Cardiac muscle cell (in vitro differentiated cells and primary cell): ENCODE data around the gene CXXC4. TPM values are rescaled to one million over a fixed set of nuclear protein-coding genes. Genes with fewer than 3 reads are reported as not detected.

Source experiments
- DNase-seq, 2 donors: peaks; one replicate each; pipeline versions ENCODE4 v3.0.0 to v3.0.0-alpha.2; 2010 to 2017; ENCODE audit warnings: low read depth in 1 of 2, low spot score in 1 of 2
- H3K27ac ChIP-seq: fragments of 200-600 bp; sonication (generic); 2 replicates; pipeline ENCODE4 v1.5.1; 2016
- H3K27me3 ChIP-seq: fragments of 200-600 bp; sonication (generic); 2 replicates; pipeline ENCODE4 v1.6.0; 2016; ENCODE audit warnings: control low read depth
- H3K36me3 ChIP-seq: fragments of 200-600 bp; sonication (generic); 2 replicates; pipeline ENCODE4 v1.5.1; 2016; ENCODE audit warnings: control low read depth
- H3K4me1 ChIP-seq: fragments of 200-600 bp; sonication (generic); 2 replicates; pipeline ENCODE4 v1.8.1; 2017; ENCODE audit warnings: low read depth, mild to moderate bottlenecking, mixed run types
- H3K4me3 ChIP-seq: fragments of 200-600 bp; sonication (generic); 2 replicates; pipeline ENCODE4 v1.5.1; 2016; ENCODE audit warnings: mild to moderate bottlenecking
- H3K9me3 ChIP-seq: fragments of 200-600 bp; sonication (generic); 2 replicates; pipeline ENCODE4 v1.5.1; 2017; ENCODE audit warnings: low read depth, mild to moderate bottlenecking, control low read depth
- polyA plus RNA-seq: library from polyadenylated mRNA; unstranded; fragments of >200 nt; fragmentation: Nextera tagmentation; extraction: Ambion mirVana; gene quantifications from 2 replicates; pipeline ENCODE4 v1.2.1, GENCODE V29; 2016
- total RNA-seq: library from RNA; depleted of rRNA; stranded (reverse); fragments of >200 nt; gene quantifications from 2 replicates; pipeline ENCODE4 v1.2.3, GENCODE V29; 2016
- TF ChIP-seq, protein P1 (sequence below): IDR thresholded peaks from 2 replicates; pipeline ENCODE4 v1.5.1; 2012; ENCODE audit warnings: low read depth, mild to moderate bottlenecking, low read length

Gene CXXC4
- total and polyA plus RNA-seq, 2 experiments from 2014 or later, result 10.6 to 20.2 TPM

DNA sequence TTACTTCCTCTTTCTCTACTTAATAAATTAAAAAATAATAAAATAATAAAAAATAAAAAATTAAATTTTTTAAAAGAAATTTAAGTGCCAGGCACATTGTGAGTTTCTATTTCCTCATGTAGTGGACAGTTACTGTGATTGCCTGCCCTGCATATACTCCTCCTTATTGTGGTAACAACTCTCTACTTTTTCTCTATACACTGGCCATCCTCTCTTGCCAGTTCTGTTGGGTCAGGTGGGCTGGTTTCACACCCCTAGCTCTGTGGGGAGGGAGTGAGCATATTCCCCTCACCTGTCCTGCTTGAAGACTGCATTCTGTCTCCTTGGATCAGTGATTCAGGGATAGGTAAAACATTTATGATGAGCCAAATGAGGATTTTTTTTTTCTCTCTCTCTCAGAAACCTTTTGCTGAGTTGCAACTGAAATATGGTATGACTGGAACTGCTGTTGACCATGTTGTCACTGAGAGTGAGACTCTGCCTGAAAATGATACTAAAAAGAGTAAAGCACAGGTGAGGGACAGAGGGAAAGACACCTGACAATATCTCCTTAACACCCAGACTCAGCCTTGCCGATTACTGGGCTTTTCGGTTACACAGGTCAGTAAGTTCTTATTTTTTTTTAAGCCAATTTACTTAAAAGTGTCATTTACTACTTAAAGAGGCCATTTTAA lies 37.2 kb downstream of the CXXC4 start:
- Histone ChIP-seq H3K27me3 (no peaks in the 10 kb centered on the region), H3K4me3 (no peak overlapping the region), H3K27ac (no peak overlapping the region), H3K36me3 (no peaks in the 10 kb centered on the region), H3K4me1 (no peaks in the 10 kb centered on the region), H3K9me3 (no peaks in the 10 kb centered on the region)
- DNase-seq, result no peak
- TF ChIP-seq, protein P1, sequence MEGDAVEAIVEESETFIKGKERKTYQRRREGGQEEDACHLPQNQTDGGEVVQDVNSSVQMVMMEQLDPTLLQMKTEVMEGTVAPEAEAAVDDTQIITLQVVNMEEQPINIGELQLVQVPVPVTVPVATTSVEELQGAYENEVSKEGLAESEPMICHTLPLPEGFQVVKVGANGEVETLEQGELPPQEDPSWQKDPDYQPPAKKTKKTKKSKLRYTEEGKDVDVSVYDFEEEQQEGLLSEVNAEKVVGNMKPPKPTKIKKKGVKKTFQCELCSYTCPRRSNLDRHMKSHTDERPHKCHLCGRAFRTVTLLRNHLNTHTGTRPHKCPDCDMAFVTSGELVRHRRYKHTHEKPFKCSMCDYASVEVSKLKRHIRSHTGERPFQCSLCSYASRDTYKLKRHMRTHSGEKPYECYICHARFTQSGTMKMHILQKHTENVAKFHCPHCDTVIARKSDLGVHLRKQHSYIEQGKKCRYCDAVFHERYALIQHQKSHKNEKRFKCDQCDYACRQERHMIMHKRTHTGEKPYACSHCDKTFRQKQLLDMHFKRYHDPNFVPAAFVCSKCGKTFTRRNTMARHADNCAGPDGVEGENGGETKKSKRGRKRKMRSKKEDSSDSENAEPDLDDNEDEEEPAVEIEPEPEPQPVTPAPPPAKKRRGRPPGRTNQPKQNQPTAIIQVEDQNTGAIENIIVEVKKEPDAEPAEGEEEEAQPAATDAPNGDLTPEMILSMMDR, result no peak

DNA sequence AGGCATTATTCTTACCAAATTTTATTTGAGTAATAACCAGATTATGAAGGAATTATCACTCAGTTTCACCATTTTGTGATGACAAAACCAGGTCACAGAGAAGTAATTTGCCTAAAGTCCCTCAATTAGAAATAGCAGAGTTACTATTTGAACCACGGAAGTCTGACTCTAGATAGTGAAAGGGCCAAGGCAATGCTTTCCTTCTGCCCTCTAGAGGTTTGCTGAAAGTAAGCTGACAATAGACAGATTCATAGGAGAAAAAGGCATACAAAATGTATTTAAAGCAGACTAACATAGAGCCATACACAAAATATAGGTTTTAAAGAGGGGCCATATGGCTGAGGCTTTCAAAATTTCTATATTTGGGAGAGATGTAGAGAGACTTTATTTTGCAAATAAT lies 43.1 kb downstream of the CXXC4 start:
- no peaks in the 10 kb centered on the region for H3K9me3 ChIP-seq
- DNase-seq, result peak; percentile 12 to 48
- TF ChIP-seq, protein P1, result peak; percentile 41

DNA sequence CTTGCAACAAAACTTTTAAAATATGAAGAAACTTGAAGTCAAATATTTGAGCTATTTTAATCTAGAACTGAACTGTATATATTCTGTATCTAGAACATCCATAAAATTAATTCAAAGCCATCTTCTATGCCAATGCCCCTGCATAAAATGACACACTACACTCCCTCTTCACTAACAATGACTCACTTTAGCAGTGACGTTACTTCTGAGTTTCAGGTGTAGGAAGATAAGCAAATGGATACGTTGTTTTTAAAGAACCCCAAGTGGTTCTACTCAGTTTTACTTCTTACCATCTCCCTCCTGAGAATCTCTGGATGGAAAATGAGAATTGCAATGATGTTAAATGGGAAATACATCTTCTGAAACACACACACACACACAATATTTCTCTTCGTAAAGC lies 45.2 kb downstream of the CXXC4 start:
- H3K27me3 ChIP-seq, result no peaks in the 10 kb centered on the region
- no peaks in the 10 kb centered on the region for H3K4me1 ChIP-seq
- H3K27ac ChIP-seq, result no peak overlapping the region
- H3K36me3 ChIP-seq, result no peaks in the 10 kb centered on the region
- TF ChIP-seq, protein P1, result no peak
- no peak for DNase-seq
- no peaks in the 10 kb centered on the region for H3K9me3 ChIP-seq
- no peak overlapping the region for H3K4me3 ChIP-seq

More for the DNA sequence above, 43.1 kb downstream of the CXXC4 start:
- Histone ChIP-seq H3K4me1 (no peaks in the 10 kb centered on the region), H3K27ac (no peak overlapping the region), H3K27me3 (no peaks in the 10 kb centered on the region), H3K4me3 (no peak overlapping the region), H3K36me3 (no peaks in the 10 kb centered on the region)

DNA sequence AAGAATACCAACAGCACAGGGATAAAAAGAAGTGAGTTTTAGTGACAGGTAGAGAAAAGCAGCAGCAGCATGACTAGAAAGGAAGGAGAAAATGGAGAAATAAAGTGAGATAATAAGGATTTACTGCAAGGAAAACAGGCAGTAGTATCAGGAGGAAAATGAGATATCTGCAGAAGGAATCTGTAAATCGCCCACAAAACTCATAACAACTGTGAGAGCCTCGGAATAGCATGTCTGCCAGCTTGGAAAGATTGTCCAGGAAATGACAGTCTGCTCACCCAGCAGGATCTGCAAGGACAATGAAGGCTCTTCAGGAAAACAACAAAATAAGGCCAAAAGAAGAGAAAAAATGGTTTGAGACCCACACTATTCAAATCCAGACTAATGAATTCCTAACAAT lies 47.4 kb downstream of the CXXC4 start:
- H3K4me1 ChIP-seq, result no peaks in the 10 kb centered on the region
- H3K9me3 ChIP-seq, result no peaks in the 10 kb centered on the region
- DNase-seq, result no peak
- H3K4me3 ChIP-seq, result no peak overlapping the region
- H3K27me3 ChIP-seq, result no peaks in the 10 kb centered on the region
- no peaks in the 10 kb centered on the region for H3K36me3 ChIP-seq
- H3K27ac ChIP-seq, result no peak overlapping the region
- TF ChIP-seq, protein P1, result no peak

DNA sequence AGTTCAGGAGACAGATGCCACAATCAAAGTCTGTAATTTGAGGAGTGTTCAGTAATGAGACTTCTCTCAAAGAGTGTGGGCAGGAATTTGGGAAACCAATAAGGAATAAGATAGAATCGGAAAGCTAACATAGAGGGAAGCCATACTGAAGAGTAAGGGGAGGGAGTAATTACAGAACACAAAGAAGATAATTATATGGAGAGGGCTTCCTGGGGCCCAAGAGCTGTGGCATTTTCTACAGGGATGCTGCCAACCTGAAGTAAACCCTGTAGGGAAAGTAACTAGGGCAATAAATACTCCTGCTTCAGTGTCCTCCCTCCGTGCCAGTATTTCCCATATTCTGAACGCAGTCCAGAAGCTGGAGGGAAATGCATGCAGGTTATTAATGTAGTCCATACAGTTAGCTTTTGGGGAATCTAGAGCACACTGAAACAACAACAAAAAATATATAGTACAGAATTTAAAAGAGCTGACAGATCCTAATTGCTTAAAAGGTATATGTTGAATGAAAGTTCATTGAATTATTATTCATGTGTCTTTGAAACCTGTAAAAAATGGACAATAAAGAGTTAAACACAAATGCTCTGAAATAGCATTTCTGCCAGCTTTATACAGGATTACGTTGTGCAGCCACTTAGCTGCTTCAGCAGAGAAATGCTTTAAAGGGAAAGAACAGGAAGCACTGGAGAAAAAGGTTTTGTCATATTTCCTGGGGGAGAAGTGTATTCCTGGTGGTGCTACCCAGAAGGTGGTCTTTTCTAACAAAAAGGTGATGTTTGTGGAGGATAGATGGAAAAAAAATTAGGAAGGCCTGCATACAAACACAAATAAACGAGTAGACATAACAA lies 48.0 kb downstream of the CXXC4 start:
- TF ChIP-seq, protein P1, result no peak
- H3K27ac ChIP-seq, result no peak overlapping the region
- DNase-seq, result no peak
- no peaks in the 10 kb centered on the region for H3K4me1 ChIP-seq
- H3K9me3 ChIP-seq, result no peaks in the 10 kb centered on the region
- H3K36me3 ChIP-seq, result no peaks in the 10 kb centered on the region
- H3K4me3 ChIP-seq, result no peak overlapping the region
- no peaks in the 10 kb centered on the region for H3K27me3 ChIP-seq
